Osteoblast (primary cell): ENCODE results near the gene UGT8. TPM values are rescaled to one million over a fixed set of nuclear protein-coding genes. Genes with fewer than 3 reads are reported as not detected.

ENCODE experiments used
- DNase-seq: peaks from one replicate; pipeline ENCODE4 v3.0.0; 2011; ENCODE audit warnings: low spot score, mixed read lengths; ENCODE audit not compliant: insufficient read length; ENCODE audit errors: missing footprints
- H2AFZ ChIP-seq: 2 replicates; pipeline ENCODE4 v1.6.0; 2011; ENCODE audit warnings: mild to moderate bottlenecking, low read length
- H3K27ac ChIP-seq: 2 replicates; pipeline ENCODE4 v1.5.1; 2011; ENCODE audit warnings: mild to moderate bottlenecking, low read depth, low read length, moderate library complexity
- H3K27me3 ChIP-seq: 2 replicates; pipeline ENCODE4 v1.6.0; 2012; ENCODE audit warnings: mild to moderate bottlenecking, control low read depth, inconsistent platforms, low read length, moderate library complexity; ENCODE audit not compliant: insufficient read depth
- H3K36me3 ChIP-seq: 2 replicates; pipeline ENCODE4 v1.5.1; 2011; ENCODE audit warnings: mild to moderate bottlenecking, low read length, control low read depth, moderate library complexity; ENCODE audit not compliant: insufficient read depth
- H3K4me1 ChIP-seq: 2 replicates; pipeline ENCODE4 v1.5.1; 2011; ENCODE audit warnings: mild to moderate bottlenecking, low read length, control low read depth, moderate library complexity; ENCODE audit not compliant: insufficient read depth
- H3K4me2 ChIP-seq: 2 replicates; pipeline ENCODE4 v1.6.0; 2011; ENCODE audit warnings: mild to moderate bottlenecking, low read length; ENCODE audit not compliant: insufficient read depth
- H3K4me3 ChIP-seq: fragments of 200-600 bp; sonication (generic); 3 replicates; pipeline ENCODE4 v1.5.1; 2012; ENCODE audit warnings: mild to moderate bottlenecking, low read length, inconsistent platforms; ENCODE audit not compliant: insufficient read depth
- H3K79me2 ChIP-seq: 2 replicates; pipeline ENCODE4 v1.6.0; 2012; ENCODE audit warnings: mild to moderate bottlenecking, low read length, control low read depth, inconsistent platforms; ENCODE audit not compliant: insufficient read depth
- H3K9me3 ChIP-seq: 2 replicates; pipeline ENCODE4 v1.5.1; 2011; ENCODE audit warnings: low read depth, low read length, control low read depth
- H4K20me1 ChIP-seq: 2 replicates; pipeline ENCODE4 v1.6.0; 2012; ENCODE audit warnings: mild to moderate bottlenecking, low read length, control low read depth; ENCODE audit not compliant: insufficient read depth
- total RNA-seq: library from RNA; depleted of rRNA; stranded (reverse); fragments of >200 nt; gene quantifications from 2 replicates; pipeline ENCODE4 v1.2.3, GENCODE V29; 2012
- TF ChIP-seq, protein P1 (sequence below): IDR thresholded peaks from 2 replicates; pipeline ENCODE4 v1.5.1; 2011; ENCODE audit warnings: mild to moderate bottlenecking, low read depth, low read length, moderate library complexity; ENCODE audit errors: extremely low read depth

UGT8 gene
- total RNA-seq, 1 donor: under 0.01 TPM

- Histone ChIP-seq H2AFZ (no peak overlapping the region), H3K27ac (no peak overlapping the region), H3K36me3 (no peaks in the 10 kb centered on the region), H3K79me2 (no peaks in the 10 kb centered on the region), H4K20me1 (no peaks in the 10 kb centered on the region), H3K27me3 (no peaks in the 10 kb centered on the region), H3K4me3 (no peak overlapping the region), H3K4me2 (no peak overlapping the region), H3K4me1 (no peaks in the 10 kb centered on the region), H3K9me3 (no peaks in the 10 kb centered on the region)
- DNase-seq: no peak
- TF ChIP-seq, protein P1, sequence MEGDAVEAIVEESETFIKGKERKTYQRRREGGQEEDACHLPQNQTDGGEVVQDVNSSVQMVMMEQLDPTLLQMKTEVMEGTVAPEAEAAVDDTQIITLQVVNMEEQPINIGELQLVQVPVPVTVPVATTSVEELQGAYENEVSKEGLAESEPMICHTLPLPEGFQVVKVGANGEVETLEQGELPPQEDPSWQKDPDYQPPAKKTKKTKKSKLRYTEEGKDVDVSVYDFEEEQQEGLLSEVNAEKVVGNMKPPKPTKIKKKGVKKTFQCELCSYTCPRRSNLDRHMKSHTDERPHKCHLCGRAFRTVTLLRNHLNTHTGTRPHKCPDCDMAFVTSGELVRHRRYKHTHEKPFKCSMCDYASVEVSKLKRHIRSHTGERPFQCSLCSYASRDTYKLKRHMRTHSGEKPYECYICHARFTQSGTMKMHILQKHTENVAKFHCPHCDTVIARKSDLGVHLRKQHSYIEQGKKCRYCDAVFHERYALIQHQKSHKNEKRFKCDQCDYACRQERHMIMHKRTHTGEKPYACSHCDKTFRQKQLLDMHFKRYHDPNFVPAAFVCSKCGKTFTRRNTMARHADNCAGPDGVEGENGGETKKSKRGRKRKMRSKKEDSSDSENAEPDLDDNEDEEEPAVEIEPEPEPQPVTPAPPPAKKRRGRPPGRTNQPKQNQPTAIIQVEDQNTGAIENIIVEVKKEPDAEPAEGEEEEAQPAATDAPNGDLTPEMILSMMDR: no peak
Measured at GRCh38 chr4:114636192-114636935, 37.8 kb downstream of the UGT8 start.

- H3K79me2 ChIP-seq: no peaks in the 10 kb centered on the region
- no peaks in the 10 kb centered on the region for H3K27me3 ChIP-seq
- H3K9me3 ChIP-seq: no peaks in the 10 kb centered on the region
- TF ChIP-seq, protein P1: no peak
- no peaks in the 10 kb centered on the region for H3K4me1 ChIP-seq
- no peak for DNase-seq
- no peak overlapping the region for H3K4me3 ChIP-seq
- no peak overlapping the region for H2AFZ ChIP-seq
- no peaks in the 10 kb centered on the region for H3K36me3 ChIP-seq
- no peaks in the 10 kb centered on the region for H4K20me1 ChIP-seq
- no peak overlapping the region for H3K4me2 ChIP-seq
- H3K27ac ChIP-seq: no peak overlapping the region
Measured at GRCh38 chr4:114642173-114642780, 43.7 kb downstream of the UGT8 start.

DNA sequence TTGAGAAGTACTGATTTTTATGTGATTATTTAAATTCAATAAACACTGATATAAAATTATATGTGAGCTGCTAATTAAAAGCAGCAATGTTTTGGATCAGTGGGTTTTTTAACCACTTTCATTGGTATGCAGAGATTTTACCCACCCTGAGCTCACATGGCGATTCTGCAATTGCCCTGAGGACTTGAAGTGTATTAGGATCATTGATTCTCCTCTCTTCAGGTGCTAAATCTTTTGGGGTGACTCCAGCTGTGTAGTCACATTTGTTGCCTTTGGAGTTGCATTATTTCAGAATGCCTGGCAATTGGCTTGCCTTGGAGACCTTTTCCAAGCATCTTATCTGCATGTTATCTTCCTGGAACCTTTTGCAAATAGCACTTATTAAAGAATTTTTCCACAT is 51.3 kb downstream of the UGT8 start:
- Histone ChIP-seq H3K36me3 (no peaks in the 10 kb centered on the region), H3K9me3 (no peaks in the 10 kb centered on the region), H3K4me2 (no peak overlapping the region), H3K27me3 (no peaks in the 10 kb centered on the region), H2AFZ (no peak overlapping the region), H3K79me2 (no peaks in the 10 kb centered on the region), H3K4me3 (no peak overlapping the region), H3K4me1 (no peaks in the 10 kb centered on the region), H4K20me1 (no peaks in the 10 kb centered on the region), H3K27ac (no peak overlapping the region)
- DNase-seq: no peak
- TF ChIP-seq, protein P1: no peak

DNA sequence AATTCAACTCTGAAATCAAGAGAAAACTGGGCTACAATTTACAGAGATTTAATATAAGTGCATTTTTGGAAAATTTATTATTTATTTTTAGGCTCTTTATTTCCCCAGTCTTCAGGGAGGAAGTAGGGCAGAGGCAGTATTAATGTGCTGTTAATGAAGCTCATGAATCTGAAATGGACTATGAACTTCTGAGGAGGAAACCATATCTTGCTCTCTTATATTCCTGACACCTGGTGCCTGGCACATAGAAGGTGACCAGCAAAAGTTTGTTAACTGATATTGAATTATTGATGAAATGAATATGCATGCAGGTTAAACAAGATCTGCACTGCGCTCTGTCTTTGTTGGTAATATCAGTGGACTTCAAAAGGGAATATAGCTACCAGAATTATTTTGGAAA is 55.1 kb downstream of the UGT8 start:
- TF ChIP-seq, protein P1: no peak

More for the DNA sequence above, 55.1 kb downstream of the UGT8 start:
- H3K4me1 ChIP-seq: no peaks in the 10 kb centered on the region
- H3K9me3 ChIP-seq: no peaks in the 10 kb centered on the region
- no peaks in the 10 kb centered on the region for H3K36me3 ChIP-seq
- no peak for DNase-seq
- H2AFZ ChIP-seq: no peak overlapping the region
- H3K79me2 ChIP-seq: no peaks in the 10 kb centered on the region
- H3K27me3 ChIP-seq: no peaks in the 10 kb centered on the region
- H3K27ac ChIP-seq: no peak overlapping the region
- no peak overlapping the region for H3K4me2 ChIP-seq
- no peak overlapping the region for H3K4me3 ChIP-seq
- no peaks in the 10 kb centered on the region for H4K20me1 ChIP-seq
